Measurements from ENCODE around the gene MRPL4.

MRPL4 gene

GRCh38 chr19:10251792-10252694 is at the start of gene MRPL4:
TSS of gene MRPL4 (plus strand) at chr19:10252214. CDS start at chr19:10252254, 40 bp downstream.
- DNase-seq (ENCODE audit: low spot score): peak; percentile 97

DNA sequence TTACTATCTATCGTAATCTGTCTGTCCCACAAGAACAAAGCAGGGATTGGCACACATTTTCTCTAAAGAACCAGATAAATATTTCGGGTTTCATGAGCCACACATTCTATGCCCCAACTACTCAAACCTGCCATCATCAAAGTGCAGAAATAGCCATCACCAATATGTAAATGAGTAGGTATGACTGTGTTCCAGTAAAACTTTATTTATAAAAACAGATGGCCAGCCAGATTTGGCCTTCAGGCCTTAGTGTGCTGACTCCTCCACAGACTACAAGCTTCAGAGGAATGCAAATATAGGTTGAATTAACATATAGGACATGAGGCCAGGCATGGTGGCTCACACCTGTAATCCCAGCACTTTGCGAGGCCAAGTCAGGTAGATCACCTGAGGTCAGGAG is 48.3 kb upstream of the MRPL4 start:
- no peak for DNase-seq (ENCODE audit: low spot score)

GRCh38 chr19:10205636-10206035 is 46.4 kb upstream of the MRPL4 start:
- no peak for DNase-seq (ENCODE audit: low spot score)

DNA sequence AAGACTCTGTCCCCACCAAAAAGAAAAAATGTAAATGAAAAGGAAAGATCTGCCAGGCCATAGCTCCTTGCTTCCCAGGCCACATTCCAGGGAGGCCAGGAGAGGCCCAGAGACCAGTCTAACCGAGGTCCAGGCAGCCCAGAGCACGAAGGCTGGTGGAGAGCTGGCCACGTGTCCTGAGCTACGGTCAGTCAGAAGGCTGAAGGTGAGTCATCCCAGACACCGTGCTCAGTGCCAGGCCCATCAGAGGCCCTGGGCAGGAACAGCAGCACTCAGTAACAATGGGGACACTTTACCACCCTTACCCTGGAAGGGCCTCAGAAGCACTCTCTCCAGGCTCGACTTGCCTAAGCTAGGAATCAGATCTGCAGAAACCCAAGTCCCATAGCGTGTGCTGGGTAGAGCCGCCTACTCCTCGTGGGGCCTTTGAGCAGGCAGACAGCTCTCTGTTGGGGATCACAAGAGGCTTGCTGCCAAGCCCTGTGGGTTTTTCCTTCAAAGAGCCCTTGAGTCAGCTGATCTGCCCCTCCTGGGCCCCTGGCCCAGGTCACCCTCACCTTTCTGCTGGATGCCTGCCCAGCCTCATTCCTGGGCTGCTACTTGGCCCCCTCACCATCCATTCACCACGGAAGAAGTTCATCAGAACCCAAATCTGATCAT is 45.7 kb upstream of the MRPL4 start:
- no peak for DNase-seq (ENCODE audit: low spot score)

- DNase-seq (ENCODE audit: low spot score): no peak
These were observed 45.0 kb upstream of the MRPL4 start for GRCh38 chr19:10207026-10207425.

- no peak for DNase-seq (ENCODE audit: low spot score)
These were observed 42.7 kb upstream of the MRPL4 start for GRCh38 chr19:10209315-10209714.

GRCh38 chr19:10211061-10211460 is 41.0 kb upstream of the MRPL4 start:
- DNase-seq (ENCODE audit: low spot score): no peak

GRCh38 chr19:10211691-10212090 is 40.3 kb upstream of the MRPL4 start:
- no peak for DNase-seq (ENCODE audit: low spot score)

GRCh38 chr19:10214784-10215183 is 37.2 kb upstream of the MRPL4 start:
- no peak for DNase-seq (ENCODE audit: low spot score)

DNA sequence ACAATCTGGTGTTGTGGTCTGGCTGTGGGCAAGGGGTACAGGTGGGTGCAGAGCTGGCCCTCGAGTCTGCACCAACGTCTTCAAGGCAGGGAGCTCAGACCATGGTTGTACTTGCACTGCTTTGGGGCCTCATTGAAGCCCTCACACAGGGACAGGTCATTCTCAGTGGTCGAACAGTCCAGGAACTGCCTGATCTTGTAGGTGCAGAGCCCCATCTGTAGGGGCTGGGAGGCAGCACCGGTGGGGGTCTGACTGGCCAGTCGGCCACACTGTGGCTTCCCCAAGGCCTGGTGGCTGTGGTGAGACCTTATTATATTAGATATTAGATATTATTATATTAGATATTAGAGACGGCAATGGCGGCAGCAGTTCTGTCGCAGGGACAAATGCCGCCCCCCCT is 34.9 kb upstream of the MRPL4 start:
- DNase-seq (ENCODE audit: low spot score): no peak

DNA sequence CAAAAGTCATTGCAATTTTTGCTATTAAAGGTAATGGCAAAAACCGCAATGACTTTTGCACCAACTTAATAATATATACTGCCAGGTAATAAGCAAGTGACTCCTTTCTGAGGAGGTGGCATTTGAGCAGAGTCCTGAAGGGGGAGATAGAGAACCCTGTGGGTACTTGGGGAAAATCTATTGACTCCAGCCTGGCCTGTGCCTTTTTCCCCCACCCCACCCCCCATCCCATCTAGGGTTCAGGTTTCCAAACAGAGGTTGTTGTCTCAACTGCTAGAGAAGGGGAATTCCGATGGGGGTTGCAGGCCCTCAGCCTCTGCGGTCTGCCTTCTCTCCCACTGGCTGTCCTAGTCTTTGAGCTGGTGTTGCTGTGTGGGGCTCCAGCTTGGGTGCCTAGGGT is 32.3 kb upstream of the MRPL4 start:
- DNase-seq (ENCODE audit: low spot score): no peak

DNA sequence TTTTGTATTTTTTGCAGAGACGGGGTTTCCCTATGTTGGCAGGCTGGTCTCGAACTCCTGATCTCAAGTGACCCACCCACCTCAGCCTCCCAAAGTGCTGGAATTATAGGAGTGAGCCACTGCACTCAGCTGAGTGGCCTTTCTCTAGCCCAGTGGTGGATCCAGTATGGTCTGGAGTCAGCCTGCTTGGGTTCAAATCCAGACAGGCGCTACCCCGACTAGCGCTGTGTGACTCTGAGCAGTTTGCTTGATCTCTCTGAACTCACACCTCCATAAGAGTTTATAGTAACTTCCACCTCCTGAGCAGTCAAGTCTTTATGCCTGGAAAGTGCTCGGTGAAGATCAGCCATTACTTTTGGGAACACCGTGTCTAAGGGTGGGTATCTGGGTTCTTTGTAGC is 31.3 kb upstream of the MRPL4 start:
- no peak for DNase-seq (ENCODE audit: low spot score)

DNA sequence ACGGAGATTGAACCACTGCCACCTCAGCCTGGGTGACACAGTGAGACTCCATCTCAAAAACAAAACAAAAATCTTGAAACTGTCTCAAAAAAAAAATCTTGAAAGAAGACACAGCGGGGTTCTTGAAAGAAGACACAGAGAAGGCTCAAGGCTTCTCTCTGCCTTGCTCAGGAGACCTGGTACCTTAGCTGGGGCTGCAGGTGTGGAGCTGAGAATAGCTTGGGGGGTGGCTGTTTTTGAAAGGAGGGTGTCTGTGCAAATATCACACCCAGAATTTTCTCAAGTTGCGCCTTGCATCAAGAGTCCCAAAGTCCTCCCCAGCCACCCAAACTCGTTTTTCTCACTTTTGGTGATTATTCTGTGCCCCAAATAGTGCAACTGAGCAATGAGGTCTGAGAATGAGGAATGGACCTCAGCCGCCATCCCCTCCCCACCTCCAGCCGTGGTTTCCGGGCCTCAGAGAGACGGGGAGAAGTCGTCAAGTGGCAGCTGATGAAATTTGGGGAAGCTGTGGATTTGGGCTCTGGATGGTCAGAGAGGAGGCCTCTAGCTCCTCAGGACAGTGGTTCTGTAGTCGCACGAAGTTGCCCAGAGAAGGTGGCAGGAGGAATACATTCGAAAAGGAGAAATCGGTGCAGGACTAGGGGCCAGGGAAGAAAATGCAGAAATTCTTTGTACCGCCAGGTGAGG is 29.7 kb upstream of the MRPL4 start:
- no peak for DNase-seq (ENCODE audit: low spot score)

DNA sequence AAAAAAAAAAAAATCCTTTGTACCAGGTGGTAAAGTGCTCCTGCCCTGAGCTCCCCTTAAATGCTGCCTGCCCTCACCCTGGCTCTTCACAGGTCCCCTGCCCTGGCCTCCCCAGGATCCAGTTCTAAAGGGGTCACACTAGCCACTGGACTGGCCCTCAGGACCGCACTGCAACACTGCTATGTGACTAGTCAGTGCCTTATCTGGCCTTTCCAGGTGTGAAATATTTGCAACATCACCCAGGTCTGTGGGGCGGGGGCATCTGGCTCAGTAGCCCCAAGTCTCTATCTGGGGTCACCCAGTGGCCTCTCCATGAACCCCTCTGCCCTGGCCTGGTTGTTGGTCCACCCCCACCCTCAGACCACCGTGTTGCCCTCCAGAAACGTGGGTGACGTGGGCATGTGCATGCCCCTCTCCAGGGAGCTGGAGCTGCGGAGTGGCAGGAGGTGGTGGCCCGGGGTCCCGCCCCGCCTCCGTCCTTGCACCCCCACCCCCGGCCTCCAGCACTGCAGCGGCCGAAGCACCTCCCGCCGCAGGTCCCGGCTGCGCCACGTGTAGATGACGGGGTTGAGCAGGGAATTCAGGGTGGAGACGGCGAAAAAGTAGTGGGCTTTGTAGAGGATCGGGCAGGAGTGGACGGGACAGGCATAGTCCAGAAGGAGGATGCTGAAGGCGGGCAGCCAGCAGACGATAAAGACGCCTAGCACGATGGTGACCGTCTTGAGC is 28.4 kb upstream of the MRPL4 start:
- DNase-seq (ENCODE audit: low spot score): no peak

GRCh38 chr19:10224337-10224736 is 27.7 kb upstream of the MRPL4 start:
- DNase-seq (ENCODE audit: low spot score): no peak

DNA sequence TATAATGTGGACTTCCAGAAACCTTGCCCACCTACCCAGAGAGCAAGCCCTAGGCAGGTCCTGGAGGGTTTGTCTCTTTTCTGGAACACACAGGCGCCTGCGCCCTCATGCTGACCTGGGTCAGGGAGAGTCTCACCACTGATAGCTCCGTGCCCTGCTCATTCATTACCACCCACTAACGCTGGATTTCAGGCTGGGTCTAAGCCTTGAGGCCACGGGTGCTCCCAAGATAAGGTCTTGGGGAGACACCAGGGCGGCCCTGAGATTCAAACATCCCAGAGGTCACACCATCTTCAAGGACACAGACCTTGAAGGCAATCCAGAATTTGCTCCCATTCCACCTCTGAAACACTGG is 26.0 kb upstream of the MRPL4 start:
- no peak for DNase-seq (ENCODE audit: low spot score)

DNA sequence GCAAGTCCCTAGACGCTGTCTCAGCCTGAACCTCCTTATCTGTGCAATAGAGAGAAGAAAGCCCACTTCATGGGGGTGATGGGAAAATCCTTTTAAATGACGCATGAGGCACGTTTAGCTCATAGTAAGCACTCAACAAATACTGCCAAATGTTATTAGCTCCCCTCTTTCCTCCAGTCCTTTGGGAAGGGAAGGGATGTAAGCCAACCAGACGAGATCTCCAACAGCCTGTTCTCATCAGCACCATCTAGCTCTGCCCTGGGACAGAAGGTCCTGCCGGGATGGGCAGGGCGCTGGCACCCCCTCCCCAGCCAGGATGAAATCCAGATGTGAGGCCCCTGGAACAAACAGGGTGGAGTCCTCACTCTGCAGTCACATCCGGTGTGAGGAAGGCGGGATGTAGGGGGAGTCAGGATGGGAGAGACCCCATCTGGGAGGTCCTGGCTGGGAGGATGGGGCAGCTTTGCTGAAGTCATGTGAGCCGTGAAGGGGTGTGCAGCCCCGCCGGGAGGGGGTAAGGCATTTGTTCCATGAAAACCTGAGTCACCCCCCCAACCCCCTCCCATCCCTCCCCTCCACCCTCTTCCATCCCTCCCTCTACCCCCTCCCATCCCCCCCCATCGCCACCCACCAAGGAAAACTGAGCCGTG is 25.5 kb upstream of the MRPL4 start:
- peak; percentile 91 for DNase-seq (ENCODE audit: low spot score)

GRCh38 chr19:10227026-10227971 is 24.7 kb upstream of the MRPL4 start:
- DNase-seq (ENCODE audit: low spot score): no peak

- DNase-seq (ENCODE audit: low spot score): no peak
These were observed 23.6 kb upstream of the MRPL4 start for GRCh38 chr19:10228393-10228792.

- DNase-seq (ENCODE audit: low spot score): no peak
These were observed 23.1 kb upstream of the MRPL4 start for GRCh38 chr19:10228920-10229319.
